Keratinocyte (primary cell): Measurements from ENCODE around the gene ASPN.

ENCODE experiments used
- EZH2 ChIP-seq: IDR thresholded peaks from one replicate; pipeline ENCODE4 v1.6.1; 2012; ENCODE audit warnings: inconsistent platforms, mild to moderate bottlenecking, low read length, moderate library complexity
- TF ChIP-seq, protein P1 (sequence below), 3 experiments: IDR thresholded peaks in 1 of 3; conservative IDR thresholded peaks in 1 of 3; optimal IDR thresholded peaks in 1 of 3; 2 replicates in 2 of 3; 3 replicates in 1 of 3; pipeline versions ENCODE3 to v1.5.1; 2011; ENCODE audit warnings: low read length in 3 of 3, mild to moderate bottlenecking in 3 of 3, moderate library complexity in 2 of 3, control low read depth in 1 of 3, inconsistent platforms in 1 of 3; ENCODE audit not compliant: insufficient read depth in 2 of 3; ENCODE audit errors: extremely low read depth in 1 of 3

DNA sequence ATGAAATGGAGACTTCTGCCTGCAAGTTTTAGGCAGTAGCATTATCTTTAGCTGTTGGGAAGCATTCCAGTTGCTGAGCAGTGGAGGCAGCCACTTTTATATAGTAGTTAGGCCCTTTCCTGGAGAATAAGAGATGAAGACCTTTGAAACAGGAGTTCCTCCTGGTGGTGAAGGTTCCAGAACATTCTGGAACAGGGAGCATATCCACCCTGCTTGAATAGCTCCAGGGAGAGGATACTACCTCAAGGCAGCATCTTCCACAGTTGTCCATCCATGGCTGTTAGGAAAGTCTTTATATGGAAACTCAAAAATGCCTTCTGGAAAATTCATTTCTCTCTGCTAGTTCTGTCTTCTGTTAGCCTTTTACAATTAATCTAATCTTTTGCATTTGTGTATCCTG is 3.0 kb downstream of the ASPN start:
- TF ChIP-seq, protein P1, sequence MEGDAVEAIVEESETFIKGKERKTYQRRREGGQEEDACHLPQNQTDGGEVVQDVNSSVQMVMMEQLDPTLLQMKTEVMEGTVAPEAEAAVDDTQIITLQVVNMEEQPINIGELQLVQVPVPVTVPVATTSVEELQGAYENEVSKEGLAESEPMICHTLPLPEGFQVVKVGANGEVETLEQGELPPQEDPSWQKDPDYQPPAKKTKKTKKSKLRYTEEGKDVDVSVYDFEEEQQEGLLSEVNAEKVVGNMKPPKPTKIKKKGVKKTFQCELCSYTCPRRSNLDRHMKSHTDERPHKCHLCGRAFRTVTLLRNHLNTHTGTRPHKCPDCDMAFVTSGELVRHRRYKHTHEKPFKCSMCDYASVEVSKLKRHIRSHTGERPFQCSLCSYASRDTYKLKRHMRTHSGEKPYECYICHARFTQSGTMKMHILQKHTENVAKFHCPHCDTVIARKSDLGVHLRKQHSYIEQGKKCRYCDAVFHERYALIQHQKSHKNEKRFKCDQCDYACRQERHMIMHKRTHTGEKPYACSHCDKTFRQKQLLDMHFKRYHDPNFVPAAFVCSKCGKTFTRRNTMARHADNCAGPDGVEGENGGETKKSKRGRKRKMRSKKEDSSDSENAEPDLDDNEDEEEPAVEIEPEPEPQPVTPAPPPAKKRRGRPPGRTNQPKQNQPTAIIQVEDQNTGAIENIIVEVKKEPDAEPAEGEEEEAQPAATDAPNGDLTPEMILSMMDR (optimal IDR thresholded peaks at IDR 0.05 in 1 of 3, IDR thresholded peaks at IDR 0.05 in 1 of 3, conservative IDR thresholded peaks at IDR 0.05 in 1 of 3; ENCODE audit: extremely low read depth in 1 of 3, insufficient read depth in 2 of 3, low read length in 3 of 3): no peak
- TF ChIP-seq EZH2: no peak
